Measurements from ENCODE around the gene PRF1.
"Not testable (repeated sequence)": the region's sequence is repeated elsewhere in the genome, so short reads cannot be mapped to it uniquely, and the experiment has no call there.

The PRF1 gene

DNA sequence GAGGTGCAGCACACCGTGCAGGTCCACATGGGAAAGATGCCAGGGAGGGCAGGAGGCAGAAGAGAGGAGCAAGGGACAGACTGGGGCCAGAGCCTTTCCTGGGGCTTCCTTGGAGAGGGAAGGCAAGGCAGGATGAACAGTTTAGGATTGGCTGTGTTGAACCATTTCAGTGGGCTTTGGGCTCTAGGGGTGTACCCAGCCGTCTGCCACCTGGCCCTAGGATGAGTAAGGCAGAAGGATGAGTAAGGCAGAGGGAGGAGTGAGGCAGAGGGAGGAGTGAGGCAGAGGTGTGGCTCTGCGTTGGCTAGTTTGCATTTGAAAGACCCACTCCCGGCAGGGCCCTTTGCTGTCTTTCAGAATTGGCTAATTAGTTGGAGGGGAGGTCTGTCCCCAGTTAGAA is 31.5 kb upstream of the PRF1 start:
- Histone ChIP-seq H3K4me1 (ENCODE audit: insufficient read depth, low read length) (peaks cover 4% of the 10 kb centered on the region; the same call in 1 of the 2 replicates), H3K4me3 (ENCODE audit: low read length) (no peak overlapping the region), H3K9ac (ENCODE audit: low read depth, low read length) (no peak overlapping the region), H3K36me3 (ENCODE audit: insufficient read depth, low read length) (no peaks in the 10 kb centered on the region), H3K27me3 (ENCODE audit: insufficient read depth, low read length) (no peaks in the 10 kb centered on the region), H3K27ac (ENCODE audit: low read depth, low read length) (no peak overlapping the region), H3K9me3 (ENCODE audit: insufficient read depth, low read depth, low read length) (peaks cover 7% of the 10 kb centered on the region)
- WGBS = 30% methylated on average over 4 of the region's 4 CpGs

DNA sequence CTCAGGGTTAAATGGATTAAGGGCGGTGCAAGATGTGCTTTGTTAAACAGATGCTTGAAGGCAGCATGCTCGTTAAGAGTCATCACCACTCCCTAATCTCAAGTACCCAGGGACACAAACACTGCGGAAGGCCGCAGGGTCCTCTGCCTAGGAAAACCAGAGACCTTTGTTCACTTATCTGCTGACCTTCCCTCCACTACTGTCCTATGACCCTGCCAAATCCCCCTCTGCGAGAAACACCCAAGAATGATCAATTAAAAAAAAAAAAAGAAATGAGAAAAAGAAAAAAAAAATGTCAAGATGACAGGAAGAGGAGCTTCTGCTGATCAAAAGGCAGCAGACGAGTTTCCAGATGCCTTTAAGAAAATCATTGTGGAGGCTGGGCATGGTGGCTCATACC is 29.2 kb upstream of the PRF1 start:
- not testable (repeated sequence) for H3K9ac ChIP-seq (ENCODE audit: low read depth, low read length); H3K27ac ChIP-seq (ENCODE audit: low read depth, low read length); H3K4me3 ChIP-seq (ENCODE audit: low read length); H3K27me3 ChIP-seq (ENCODE audit: insufficient read depth, low read length); H3K4me1 ChIP-seq (ENCODE audit: insufficient read depth, low read length); H3K36me3 ChIP-seq (ENCODE audit: insufficient read depth, low read length)
- WGBS = 87% methylated on average over 1 of the region's 6 CpGs
- H3K9me3 ChIP-seq (ENCODE audit: insufficient read depth, low read depth, low read length) = peaks cover 28% of the 10 kb centered on the region

DNA sequence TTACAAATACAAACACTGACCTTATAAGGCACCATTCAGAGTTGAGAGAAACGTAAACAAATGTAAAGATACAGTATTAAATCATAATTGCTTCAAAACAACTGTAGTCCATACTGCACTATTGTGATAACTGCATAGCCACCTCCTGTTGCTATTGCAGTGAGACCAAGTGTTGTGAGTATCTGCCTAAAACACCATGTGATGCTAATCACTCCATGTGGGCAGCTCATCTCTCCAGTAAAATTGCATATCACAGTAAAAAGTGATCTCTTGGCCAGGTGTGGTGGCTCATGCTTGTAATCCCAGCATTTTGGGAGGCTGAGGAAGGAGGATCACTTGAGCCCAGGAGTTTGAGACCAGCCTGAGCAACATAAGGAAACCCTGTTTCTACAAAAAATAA is 26.8 kb upstream of the PRF1 start:
- Histone ChIP-seq H3K27me3 (ENCODE audit: insufficient read depth, low read length) (no peaks in the 10 kb centered on the region), H3K36me3 (ENCODE audit: insufficient read depth, low read length) (no peaks in the 10 kb centered on the region), H3K4me3 (ENCODE audit: low read length) (no peak overlapping the region)

DNA sequence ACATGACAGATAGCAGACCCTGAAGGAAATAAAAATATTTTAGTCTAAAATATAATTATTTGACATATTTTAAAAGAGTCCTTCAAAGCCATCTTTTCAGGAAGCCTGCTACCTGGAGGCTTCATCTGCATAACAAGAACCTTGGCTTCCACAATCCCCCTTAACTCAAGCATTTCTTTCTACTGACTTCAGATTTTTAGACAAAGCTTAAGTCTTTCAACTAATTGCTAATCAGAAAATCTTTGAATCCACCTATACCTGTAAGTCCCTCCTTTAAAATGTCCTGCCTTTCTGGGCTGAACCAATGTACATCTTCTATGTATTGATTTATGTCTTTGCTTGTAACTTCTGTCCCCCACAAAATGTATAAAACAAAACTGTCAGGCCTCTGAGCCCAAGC is 23.5 kb upstream of the PRF1 start:
- Histone ChIP-seq H3K27ac (ENCODE audit: low read depth, low read length) (peak overlapping the region; percentile 84), H3K9me3 (ENCODE audit: insufficient read depth, low read depth, low read length) (peaks cover 47% of the 10 kb centered on the region), H3K36me3 (ENCODE audit: insufficient read depth, low read length) (no peaks in the 10 kb centered on the region), H3K9ac (ENCODE audit: low read depth, low read length) (0 out of 2 replicates have a peak overlapping the region, but pooled peaks have one; percentile 51), H3K4me1 (ENCODE audit: insufficient read depth, low read length) (peaks cover 23% of the 10 kb centered on the region), H3K4me3 (ENCODE audit: low read length) (no peak overlapping the region), H3K27me3 (ENCODE audit: insufficient read depth, low read length) (no peaks in the 10 kb centered on the region)

More for the DNA sequence above, 26.8 kb upstream of the PRF1 start:
- Histone ChIP-seq H3K27ac (ENCODE audit: low read depth, low read length) (no peak overlapping the region), H3K4me1 (ENCODE audit: insufficient read depth, low read length) (peaks cover 22% of the 10 kb centered on the region), H3K9ac (ENCODE audit: low read depth, low read length) (no peak overlapping the region), H3K9me3 (ENCODE audit: insufficient read depth, low read depth, low read length) (peaks cover 29% of the 10 kb centered on the region)
- 100% methylated on average over 1 of the region's 1 CpG for WGBS

DNA sequence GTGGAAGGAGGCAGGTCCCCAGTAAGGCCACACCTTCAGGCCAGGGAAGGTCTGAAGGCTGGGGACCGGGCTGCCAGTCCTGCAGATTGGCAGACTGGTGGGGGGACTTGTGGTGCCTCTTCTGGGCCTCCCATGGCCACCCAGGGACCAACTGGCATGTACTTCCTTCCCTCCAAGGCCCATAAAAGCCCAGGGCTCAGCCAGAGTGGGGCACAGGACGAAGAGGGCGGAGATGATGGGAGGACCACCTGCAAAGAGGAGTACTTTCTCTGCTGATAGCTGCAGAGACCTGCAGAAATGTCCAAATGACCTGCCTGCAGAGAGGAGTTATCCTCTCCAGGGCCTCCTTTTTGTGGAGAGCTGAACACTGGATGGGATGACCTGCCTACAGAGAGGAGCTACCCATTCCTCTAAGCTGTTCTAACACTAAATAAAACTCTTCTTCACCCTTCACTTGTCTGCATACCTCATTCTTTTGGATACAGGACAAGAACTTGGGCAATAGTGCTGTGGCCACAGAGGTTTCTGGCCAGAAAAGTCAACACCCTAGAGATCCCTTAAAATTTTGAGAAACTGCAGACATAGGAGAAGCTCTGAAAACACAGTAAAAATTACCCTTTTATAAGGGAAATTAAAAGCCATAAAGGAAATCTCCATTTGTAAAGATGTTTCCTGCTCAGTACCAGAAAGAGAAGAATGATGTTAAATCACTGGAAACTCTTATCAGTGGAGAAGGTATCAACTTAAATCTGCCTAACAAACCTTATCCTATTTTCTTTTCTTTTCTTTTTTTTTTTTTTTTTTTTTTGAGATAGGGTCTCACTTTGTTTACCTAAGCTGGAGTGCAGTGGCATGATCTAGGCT is 20.7 kb upstream of the PRF1 start:
- H3K27ac ChIP-seq (ENCODE audit: low read depth, low read length) = peak overlapping the region; percentile 95
- H3K4me3 ChIP-seq (ENCODE audit: low read length) = no peak overlapping the region
- H3K36me3 ChIP-seq (ENCODE audit: insufficient read depth, low read length) = no peaks in the 10 kb centered on the region
- H3K27me3 ChIP-seq (ENCODE audit: insufficient read depth, low read length) = no peaks in the 10 kb centered on the region
- no peak overlapping the region for H3K9ac ChIP-seq (ENCODE audit: low read depth, low read length)
- H3K9me3 ChIP-seq (ENCODE audit: insufficient read depth, low read depth, low read length) = peaks cover 50% of the 10 kb centered on the region
- 91% methylated on average over 3 of the region's 3 CpGs for WGBS
- peaks cover 23% of the 10 kb centered on the region for H3K4me1 ChIP-seq (ENCODE audit: insufficient read depth, low read length)

DNA sequence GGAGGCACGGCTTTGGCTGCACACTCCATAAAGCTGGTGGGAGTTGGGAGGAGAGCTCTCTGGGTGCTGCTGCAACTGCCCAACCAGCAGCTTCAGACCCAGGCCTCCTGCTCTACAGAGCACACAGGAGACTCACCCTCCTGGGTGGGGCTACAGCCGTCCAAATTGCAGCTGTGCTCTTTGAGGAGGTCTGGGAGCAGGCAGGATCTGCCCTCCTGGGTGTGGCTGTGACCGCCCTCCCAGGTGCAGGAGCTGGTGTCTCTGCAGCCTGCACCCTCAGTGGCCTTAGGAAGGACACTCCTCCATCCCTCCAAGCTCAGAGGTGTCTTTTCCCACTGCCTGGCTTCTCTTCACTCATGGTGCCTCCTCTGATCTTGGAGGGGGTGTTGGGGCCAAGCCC is 20.0 kb upstream of the PRF1 start:
- Histone ChIP-seq H3K36me3 (ENCODE audit: insufficient read depth, low read length) (no peaks in the 10 kb centered on the region), H3K27me3 (ENCODE audit: insufficient read depth, low read length) (no peaks in the 10 kb centered on the region), H3K4me3 (ENCODE audit: low read length) (no peak overlapping the region), H3K9me3 (ENCODE audit: insufficient read depth, low read depth, low read length) (peaks cover 43% of the 10 kb centered on the region), H3K4me1 (ENCODE audit: insufficient read depth, low read length) (peaks cover 23% of the 10 kb centered on the region), H3K9ac (ENCODE audit: low read depth, low read length) (no peak overlapping the region), H3K27ac (ENCODE audit: low read depth, low read length) (peak overlapping the region; percentile 95; the same call in 1 of the 2 replicates)
- 80% methylated on average over 3 of the region's 3 CpGs for WGBS

DNA sequence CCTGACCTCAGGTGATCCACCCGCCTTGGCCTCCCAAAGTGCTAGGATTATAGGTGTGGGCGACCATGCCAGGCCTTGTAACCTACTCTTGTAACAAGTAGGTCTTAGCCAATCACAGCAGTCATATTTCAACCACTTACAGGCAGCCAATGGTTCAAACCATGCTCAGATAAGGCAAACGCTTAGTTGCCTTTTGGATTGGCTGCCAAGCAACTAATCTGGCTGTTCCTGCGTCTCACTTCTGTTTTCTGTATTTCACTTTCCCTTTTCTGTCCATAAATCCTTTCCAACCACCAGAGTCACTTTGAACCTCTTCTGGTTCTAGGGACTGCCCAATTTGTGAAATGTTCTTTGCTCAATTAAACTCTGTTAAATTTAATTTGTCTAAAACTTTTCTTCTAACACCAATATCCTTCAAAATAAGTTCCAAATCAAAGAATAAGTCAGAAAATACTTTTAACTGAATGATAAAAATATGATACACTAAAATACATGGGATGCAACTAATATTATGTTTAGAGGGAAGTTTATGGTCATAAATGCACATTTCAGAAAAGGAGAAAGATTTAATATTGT is 19.1 kb upstream of the PRF1 start:
- H3K4me3 ChIP-seq (ENCODE audit: low read length) = no peak overlapping the region
- H3K9me3 ChIP-seq (ENCODE audit: insufficient read depth, low read depth, low read length) = peaks cover 36% of the 10 kb centered on the region
- H3K27ac ChIP-seq (ENCODE audit: low read depth, low read length) = no peak overlapping the region
- no peak overlapping the region for H3K9ac ChIP-seq (ENCODE audit: low read depth, low read length)
- H3K4me1 ChIP-seq (ENCODE audit: insufficient read depth, low read length) = peaks cover 20% of the 10 kb centered on the region
- no peaks in the 10 kb centered on the region for H3K27me3 ChIP-seq (ENCODE audit: insufficient read depth, low read length)
- 92% methylated on average over 4 of the region's 4 CpGs for WGBS
- H3K36me3 ChIP-seq (ENCODE audit: insufficient read depth, low read length) = no peaks in the 10 kb centered on the region

DNA sequence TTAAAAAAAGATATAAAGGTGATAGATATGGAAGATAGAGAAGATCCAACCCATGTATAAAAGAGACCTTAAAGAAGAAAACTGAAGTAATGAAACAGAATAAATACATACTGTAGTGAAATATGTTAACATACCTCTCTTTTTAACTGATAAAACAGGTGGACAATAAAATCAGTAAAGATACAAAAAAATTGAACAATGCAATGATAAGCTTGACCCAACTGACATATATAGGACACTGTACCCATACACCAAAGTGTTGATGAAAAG is 17.4 kb upstream of the PRF1 start:
- H3K27me3 ChIP-seq (ENCODE audit: insufficient read depth, low read length) = no peaks in the 10 kb centered on the region

DNA sequence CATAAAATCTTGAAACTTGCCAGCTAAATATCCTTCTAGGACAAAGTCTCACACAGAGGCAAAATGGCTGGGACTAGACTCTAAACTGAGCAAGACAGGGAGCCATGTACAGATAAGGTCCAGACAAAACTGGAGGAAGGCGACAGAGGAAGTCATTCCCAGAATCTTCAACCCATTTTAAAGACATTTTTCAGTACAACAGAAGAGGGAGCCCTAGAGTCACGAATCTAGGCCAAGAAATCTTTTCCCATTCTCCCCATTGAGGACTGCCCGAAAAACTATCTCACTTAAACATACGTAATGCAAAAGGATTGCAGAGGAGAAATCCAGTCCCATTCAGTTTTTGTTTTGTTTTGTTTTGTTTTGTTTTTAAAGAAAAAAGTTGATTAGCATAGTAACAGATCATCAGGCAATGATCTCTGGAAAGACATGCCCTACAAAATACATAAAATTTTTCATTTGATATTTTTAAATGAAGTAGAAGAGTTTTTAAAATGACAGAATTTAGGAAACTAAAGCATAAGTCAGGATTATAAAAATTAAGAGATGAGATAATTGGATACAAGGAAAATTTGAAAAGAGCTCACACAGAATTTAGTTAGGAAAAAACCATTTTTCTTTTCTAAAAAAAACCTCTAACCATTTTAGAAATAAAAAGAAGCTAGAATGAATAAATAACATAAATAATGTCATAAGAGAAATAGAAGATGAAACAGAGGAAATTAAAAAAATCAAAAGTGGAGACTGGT is 16.9 kb upstream of the PRF1 start:
- Histone ChIP-seq H3K9ac (ENCODE audit: low read depth, low read length) (no peak overlapping the region), H3K27me3 (ENCODE audit: insufficient read depth, low read length) (no peaks in the 10 kb centered on the region), H3K9me3 (ENCODE audit: insufficient read depth, low read depth, low read length) (peaks cover 36% of the 10 kb centered on the region), H3K4me3 (ENCODE audit: low read length) (no peak overlapping the region), H3K36me3 (ENCODE audit: insufficient read depth, low read length) (no peaks in the 10 kb centered on the region), H3K4me1 (ENCODE audit: insufficient read depth, low read length) (peaks cover 5% of the 10 kb centered on the region), H3K27ac (ENCODE audit: low read depth, low read length) (no peak overlapping the region)
- 53% methylated on average over 4 of the region's 4 CpGs for WGBS

More for the DNA sequence above, 17.4 kb upstream of the PRF1 start:
- Histone ChIP-seq H3K27ac (ENCODE audit: low read depth, low read length) (no peak overlapping the region), H3K9me3 (ENCODE audit: insufficient read depth, low read depth, low read length) (peaks cover 36% of the 10 kb centered on the region), H3K4me1 (ENCODE audit: insufficient read depth, low read length) (peaks cover 5% of the 10 kb centered on the region), H3K4me3 (ENCODE audit: low read length) (no peak overlapping the region), H3K36me3 (ENCODE audit: insufficient read depth, low read length) (no peaks in the 10 kb centered on the region), H3K9ac (ENCODE audit: low read depth, low read length) (no peak overlapping the region)

DNA sequence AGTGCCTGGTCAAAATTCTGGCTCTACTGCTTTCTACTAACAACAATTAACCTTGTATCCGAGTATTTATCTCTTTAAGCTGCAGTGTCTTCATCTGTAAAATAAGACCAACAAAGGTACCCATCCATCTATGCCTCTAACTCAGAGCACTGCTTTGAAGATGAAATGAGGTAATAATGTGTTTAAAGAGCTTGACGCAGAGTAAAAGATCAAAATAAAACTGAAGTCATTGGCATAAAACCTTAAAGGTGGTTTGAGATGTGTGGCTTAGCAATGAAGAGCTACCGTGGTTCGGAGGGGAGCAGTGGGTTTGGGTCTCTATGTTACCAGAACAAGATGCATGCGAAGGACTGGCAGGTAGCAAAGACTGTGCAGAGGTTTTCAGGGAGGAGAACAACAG is 16.1 kb upstream of the PRF1 start:
- no peak overlapping the region for H3K9ac ChIP-seq (ENCODE audit: low read depth, low read length)
- H3K27me3 ChIP-seq (ENCODE audit: insufficient read depth, low read length) = no peaks in the 10 kb centered on the region
- H3K36me3 ChIP-seq (ENCODE audit: insufficient read depth, low read length) = no peaks in the 10 kb centered on the region
- H3K27ac ChIP-seq (ENCODE audit: low read depth, low read length) = no peak overlapping the region
- no peak overlapping the region for H3K4me3 ChIP-seq (ENCODE audit: low read length)
- 0 out of 2 replicates have a peak, but pooled peaks cover under 1% of the 10 kb centered on the region for H3K4me1 ChIP-seq (ENCODE audit: insufficient read depth, low read length)
- WGBS = 89% methylated on average over 5 of the region's 5 CpGs
- peaks cover 36% of the 10 kb centered on the region for H3K9me3 ChIP-seq (ENCODE audit: insufficient read depth, low read depth, low read length)

DNA sequence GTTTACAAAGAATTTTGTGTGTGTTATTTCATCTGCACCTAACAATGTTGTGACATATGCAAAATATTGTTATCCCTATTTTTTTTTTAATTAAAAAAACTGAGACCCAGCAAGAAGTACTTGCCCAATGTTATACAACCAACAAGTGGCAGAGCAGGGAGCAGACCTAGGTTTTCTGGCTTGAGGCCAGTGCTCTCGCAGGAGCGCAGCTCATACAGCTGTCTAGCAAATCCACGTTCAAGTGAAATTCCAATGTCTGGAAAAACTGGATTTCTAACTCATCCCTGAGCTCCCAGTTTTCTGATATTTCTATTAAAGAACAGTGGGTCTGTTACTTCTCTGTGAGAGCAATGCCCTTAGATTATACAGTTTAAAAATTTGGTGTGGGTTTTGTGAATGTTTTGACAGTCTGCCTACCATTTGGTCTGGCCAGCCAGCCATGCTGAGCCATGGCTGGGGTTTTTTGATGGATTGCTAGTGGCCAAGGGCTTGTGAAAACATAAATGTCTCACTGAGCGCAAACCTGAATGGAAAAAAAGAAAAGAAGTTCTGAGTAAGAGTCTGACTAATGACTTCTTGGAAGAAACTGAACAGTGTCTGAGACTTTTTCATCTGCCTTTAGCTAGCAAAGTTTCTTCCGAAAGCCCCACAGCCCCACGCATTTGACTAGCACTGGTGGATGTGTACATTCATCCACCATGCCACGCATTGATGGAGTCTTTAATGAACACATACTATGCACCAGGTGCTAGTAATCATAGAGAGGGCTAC is 15.4 kb upstream of the PRF1 start:
- H3K4me1 ChIP-seq (ENCODE audit: insufficient read depth, low read length) = no peaks in the 10 kb centered on the region
- H3K27me3 ChIP-seq (ENCODE audit: insufficient read depth, low read length) = no peaks in the 10 kb centered on the region
- 95% methylated on average over 7 of the region's 7 CpGs for WGBS
- H3K27ac ChIP-seq (ENCODE audit: low read depth, low read length) = no peak overlapping the region
- H3K9me3 ChIP-seq (ENCODE audit: insufficient read depth, low read depth, low read length) = peaks cover 34% of the 10 kb centered on the region
- no peak overlapping the region for H3K9ac ChIP-seq (ENCODE audit: low read depth, low read length)
- H3K4me3 ChIP-seq (ENCODE audit: low read length) = no peak overlapping the region
- no peaks in the 10 kb centered on the region for H3K36me3 ChIP-seq (ENCODE audit: insufficient read depth, low read length)
